Activated CD8-positive, alpha-beta T cell treated with anti-CD3 and anti-CD28 coated beads for 36 hours (primary cell): Measurements from ENCODE around the gene LRRC8D. TPM values are rescaled to one million over a fixed set of nuclear protein-coding genes. Genes with fewer than 3 reads are reported as not detected.

Experiments used
- ATAC-seq: fragments of 200-7000 bp; cut with Tn5 transposase; one replicate; pipeline ENCODE4 v1.10.0; 2021; ENCODE audit warnings: mild to moderate bottlenecking, moderate library complexity
- CTCF ChIA-PET: fragments of 350-600 bp; sonication (Branson Sonifier 250); formaldehyde crosslinking; loops from one replicate; lab custom pipeline; 2021; ENCODE audit warnings: antibody characterized with exemption; lab: Charles Lee
- POLR2A ChIA-PET: fragments of 350-600 bp; sonication (Branson Sonifier 250); formaldehyde crosslinking; loops from one replicate; lab custom pipeline; 2021; ENCODE audit warnings: antibody characterized with exemption; lab: Charles Lee
- DNase-seq: peaks from one replicate; pipeline ENCODE4 v3.0.0-alpha.2; 2020
- H3K27ac Mint-ChIP-seq: one replicate; pipeline ENCODE4 v1.8.0; 2021; ENCODE audit warnings: mild to moderate bottlenecking, mixed read lengths
- H3K27me3 Mint-ChIP-seq: one replicate; pipeline ENCODE4 v1.8.0; 2021; ENCODE audit warnings: mixed read lengths
- H3K36me3 Mint-ChIP-seq: one replicate; pipeline ENCODE4 v1.8.0; 2021; ENCODE audit warnings: low read depth, mixed read lengths
- H3K4me1 Mint-ChIP-seq: one replicate; pipeline ENCODE4 v1.8.0; 2021; ENCODE audit warnings: low read depth, mixed read lengths
- H3K4me3 Mint-ChIP-seq: one replicate; pipeline ENCODE4 v1.8.0; 2021; ENCODE audit warnings: mild to moderate bottlenecking, moderate library complexity, mixed read lengths
- H3K9me3 Mint-ChIP-seq: one replicate; pipeline ENCODE4 v1.8.0; 2021; ENCODE audit warnings: mixed read lengths
- CTCF ChIP-seq: fragments of 200-600 bp; IDR thresholded peaks from one replicate; pipeline ENCODE4 v1.8.0; 2022; ENCODE audit warnings: antibody characterized with exemption, mild to moderate bottlenecking
- intact Hi-C: fragments of 100-400 bp; cut with micrococcal nuclease; formaldehyde crosslinking; loops from one replicate; pipeline ENCODE4 v1.10.0; 2022
- total RNA-seq, 2 experiments: library from RNA; stranded (reverse); gene quantifications; one replicate each; pipeline ENCODE4 v1.2.3, GENCODE V29; 2021

Gene LRRC8D
- total RNA-seq, 2 experiments from 2014 or later, result 26.3 to 27.5 TPM

GRCh38 chr1:89911191-89911991 lies 90.6 kb downstream of the LRRC8D start:
- Mint-ChIP-seq H3K27ac (no peak overlapping the region), H3K4me1 (peaks cover 45% of the 10 kb centered on the region), H3K4me3 (no peak overlapping the region), H3K9me3 (no peaks in the 10 kb centered on the region), H3K36me3 (peaks cover 31% of the 10 kb centered on the region), H3K27me3 (no peaks in the 10 kb centered on the region)
- CTCF ChIA-PET, result interaction anchor here (1.6 kb wide), 1 partner anchor 68 kb away, joined by 3 read pairs; no protein-coding TSS in a partner anchor
- ATAC-seq (no peak), DNase-seq (no peak)
- intact Hi-C loops, result no loop called here
- POLR2A ChIA-PET, result no interaction called here
- no peak for TF ChIP-seq CTCF

DNA sequence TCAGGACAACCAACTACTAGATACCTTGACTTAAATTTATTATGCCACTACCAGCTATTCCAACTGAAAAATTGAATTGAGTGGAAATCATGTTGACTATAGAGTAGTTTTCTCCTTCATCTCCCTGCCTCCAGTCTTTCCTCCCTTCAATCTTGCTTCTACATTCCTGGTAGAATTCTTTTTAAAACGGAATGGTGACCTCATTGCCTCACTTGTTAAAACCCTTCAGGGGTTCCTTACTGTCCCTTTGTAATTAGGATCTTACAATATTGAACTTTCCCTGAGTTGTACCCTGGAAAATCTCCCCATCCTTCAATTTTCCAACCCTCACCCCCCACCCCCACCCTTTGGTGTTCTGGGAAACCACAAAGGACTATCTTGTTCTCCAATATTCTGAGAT lies 91.2 kb downstream of the LRRC8D start:
- Mint-ChIP-seq H3K27ac (no peak overlapping the region), H3K27me3 (no peaks in the 10 kb centered on the region), H3K9me3 (no peaks in the 10 kb centered on the region), H3K36me3 (peaks cover 27% of the 10 kb centered on the region), H3K4me1 (peaks cover 38% of the 10 kb centered on the region), H3K4me3 (no peak overlapping the region)
- POLR2A ChIA-PET, result no interaction called here
- intact Hi-C loops, result no loop called here
- DNase-seq, result no peak
- CTCF ChIA-PET, result no interaction called here
- no peak for TF ChIP-seq CTCF
- ATAC-seq, result no peak

DNA sequence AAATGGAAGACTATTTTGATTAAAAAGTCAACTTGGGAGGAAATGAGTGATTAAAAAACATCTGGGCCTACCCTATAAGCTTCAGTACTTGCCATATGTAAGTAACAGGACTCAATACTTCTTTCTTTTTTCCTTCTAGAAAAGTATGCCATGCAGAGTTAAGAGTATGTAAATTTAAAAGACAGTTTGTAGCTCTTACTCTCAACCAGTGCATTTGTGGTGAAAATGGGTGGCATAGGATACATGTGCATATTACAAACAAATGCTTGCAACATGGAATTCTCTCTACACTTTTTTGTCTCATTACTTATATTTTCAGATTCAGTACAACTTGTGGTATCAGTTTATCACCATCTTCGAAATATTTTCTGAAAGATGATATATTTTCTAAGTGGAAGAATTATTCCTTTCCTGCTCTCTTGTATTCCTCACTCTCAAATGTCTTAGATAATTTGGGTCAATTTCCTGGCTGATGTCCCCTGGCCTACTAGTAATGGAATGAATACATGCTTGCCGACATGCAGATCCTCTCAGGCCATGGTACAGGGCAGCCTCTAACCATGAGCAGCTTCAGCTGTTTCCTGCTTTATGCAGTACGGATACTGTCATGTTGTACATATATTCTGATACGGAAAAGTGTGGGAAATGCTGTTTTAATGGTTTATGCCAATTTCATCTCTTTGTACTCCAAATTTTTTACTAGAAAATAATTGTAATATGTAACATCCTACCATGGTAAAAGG lies 92.7 kb downstream of the LRRC8D start:
- intact Hi-C loops, result no loop called here
- DNase-seq (no peak), ATAC-seq (no peak)
- ChIA-PET CTCF (interaction anchor here (1.0 kb wide), 1 partner anchor 37 kb away, joined by 3 read pairs; no protein-coding TSS in a partner anchor), POLR2A (no interaction called here)
- Mint-ChIP-seq H3K27me3 (no peaks in the 10 kb centered on the region), H3K4me3 (no peak overlapping the region), H3K4me1 (peaks cover 25% of the 10 kb centered on the region), H3K27ac (peak overlapping the region; percentile 22), H3K9me3 (no peaks in the 10 kb centered on the region), H3K36me3 (peaks cover 18% of the 10 kb centered on the region)
- TF ChIP-seq CTCF, result no peak

GRCh38 chr1:89917353-89917752 lies 96.5 kb downstream of the LRRC8D start:
- peaks cover 20% of the 10 kb centered on the region for H3K36me3 Mint-ChIP-seq
- H3K9me3 Mint-ChIP-seq, result no peaks in the 10 kb centered on the region
- ChIA-PET POLR2A (interaction anchor here (0.9 to 1.5 kb wide), 2 partner anchors 12 to 16 kb away, joined by 3 read pairs; no protein-coding TSS in a partner anchor), CTCF (interaction anchor here (1.2 kb wide), 1 partner anchor 73 kb away, joined by 3 read pairs; no protein-coding TSS in a partner anchor)
- no peak overlapping the region for H3K4me3 Mint-ChIP-seq
- TF ChIP-seq CTCF, result no peak
- no peak overlapping the region for H3K27ac Mint-ChIP-seq
- no peaks in the 10 kb centered on the region for H3K27me3 Mint-ChIP-seq
- peaks cover 13% of the 10 kb centered on the region for H3K4me1 Mint-ChIP-seq
- ATAC-seq (no peak), DNase-seq (no peak)
- intact Hi-C loops, result no loop called here
